HG02610 (cell line): Measurements from ENCODE around the gene ARRB1.
"Not testable (repeated sequence)": the region's sequence is repeated elsewhere in the genome, so short reads cannot be mapped to it uniquely, and the experiment has no call there.

ENCODE experiments used
- ATAC-seq: cut with Tn5 transposase; IDR thresholded peaks from one replicate; pipeline ENCODE4 v1.9.1; 2021; ENCODE audit warnings: mild to moderate bottlenecking, moderate library complexity; ENCODE audit not compliant: unreplicated experiment

Gene ARRB1

DNA sequence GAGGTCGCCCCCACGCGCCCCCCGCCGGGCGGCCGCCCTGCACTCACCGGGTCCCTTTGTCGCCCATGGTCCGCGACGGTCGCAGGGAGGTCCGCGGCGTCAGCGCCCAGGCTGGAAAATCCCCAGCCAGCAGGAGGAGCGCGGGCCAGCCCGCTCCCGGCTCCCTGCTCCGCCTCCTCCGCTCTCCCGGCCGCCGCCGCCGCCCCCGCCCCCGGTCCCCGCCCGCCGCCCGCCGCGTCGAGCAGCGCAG is at the start of gene ARRB1:
ARRB1 (minus strand) TSS at position 121 of the 250 bp plus-strand sequence; CDS start at position 67, 54 bp downstream.
- no peak for ATAC-seq

DNA sequence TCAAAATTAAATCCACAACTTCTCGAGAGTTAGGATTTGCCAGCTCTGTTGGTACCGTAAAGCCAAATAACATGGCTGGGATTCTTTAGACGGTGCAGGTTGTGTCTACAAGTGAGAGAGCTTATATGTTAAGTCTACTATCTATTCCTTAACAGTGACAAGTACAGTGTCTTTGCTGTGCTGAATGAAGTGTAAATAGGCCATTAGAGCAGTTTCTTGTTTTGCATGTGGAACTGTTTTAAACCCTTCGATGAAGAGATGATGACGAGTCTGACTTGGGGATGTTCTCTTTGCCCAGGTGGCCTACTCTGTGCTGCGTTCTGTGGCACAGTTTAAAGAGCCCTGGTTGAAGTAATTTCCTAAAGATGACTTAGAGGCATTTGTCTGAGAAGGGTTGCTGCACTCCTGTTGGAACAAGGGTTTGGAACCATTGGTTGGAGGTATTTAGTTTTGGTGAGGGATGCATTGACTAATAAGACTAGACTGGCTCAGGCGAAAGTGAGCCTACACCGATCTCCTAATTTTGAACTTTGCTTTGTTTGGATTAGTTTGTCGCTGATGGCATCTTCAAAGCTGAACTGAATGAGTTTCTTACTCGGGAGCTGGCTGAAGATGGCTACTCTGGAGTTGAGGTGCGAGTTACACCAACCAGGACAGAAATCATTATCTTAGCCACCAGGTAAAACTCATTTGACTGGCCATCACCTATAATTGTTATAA is 48.8 kb upstream of the ARRB1 start:
- no peak for ATAC-seq

DNA sequence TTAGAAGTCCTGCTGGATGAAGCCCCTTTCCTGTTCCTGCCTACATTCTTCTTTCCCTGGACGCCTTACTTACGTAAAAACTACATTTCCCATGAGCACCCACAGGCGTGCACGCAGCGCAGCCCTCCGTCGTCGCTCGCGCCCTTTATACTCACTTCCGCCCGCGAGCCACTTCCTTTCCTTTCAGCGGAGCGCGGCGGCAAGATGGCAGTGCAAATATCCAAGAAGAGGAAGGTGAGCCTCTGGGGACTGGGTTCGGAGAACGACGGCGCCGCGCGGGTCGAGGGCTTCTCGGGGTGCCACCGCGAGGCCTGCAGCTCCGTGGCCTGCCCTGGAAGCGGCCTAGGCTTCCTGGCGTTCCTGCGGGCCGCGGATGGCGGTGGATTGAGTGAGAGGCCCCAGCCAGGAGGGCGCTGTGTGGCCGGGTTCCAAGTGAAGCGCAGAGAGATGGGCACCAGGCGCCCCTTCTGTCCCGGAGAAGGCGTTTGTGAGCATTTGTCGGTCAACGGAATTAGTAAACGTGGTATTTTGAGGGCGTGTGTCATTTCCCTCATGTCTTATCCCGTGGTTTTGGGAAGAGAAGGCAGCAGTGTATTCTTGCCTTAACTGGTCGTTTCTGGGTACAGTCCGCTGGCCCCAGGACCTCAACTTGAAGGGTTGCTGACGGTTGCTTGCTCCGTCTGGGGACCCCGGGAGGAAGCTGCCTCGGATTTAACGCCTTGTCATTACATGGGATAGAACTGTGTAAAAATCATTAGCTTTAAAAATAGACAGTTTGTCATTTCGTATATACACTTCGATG is 48.1 kb upstream of the ARRB1 start, which contains the start of gene RPS3:
RPS3 (plus strand) TSS at position 175 of the 802 bp plus-strand sequence; CDS start at position 205, 30 bp downstream.
- peak; percentile 87 for ATAC-seq

DNA sequence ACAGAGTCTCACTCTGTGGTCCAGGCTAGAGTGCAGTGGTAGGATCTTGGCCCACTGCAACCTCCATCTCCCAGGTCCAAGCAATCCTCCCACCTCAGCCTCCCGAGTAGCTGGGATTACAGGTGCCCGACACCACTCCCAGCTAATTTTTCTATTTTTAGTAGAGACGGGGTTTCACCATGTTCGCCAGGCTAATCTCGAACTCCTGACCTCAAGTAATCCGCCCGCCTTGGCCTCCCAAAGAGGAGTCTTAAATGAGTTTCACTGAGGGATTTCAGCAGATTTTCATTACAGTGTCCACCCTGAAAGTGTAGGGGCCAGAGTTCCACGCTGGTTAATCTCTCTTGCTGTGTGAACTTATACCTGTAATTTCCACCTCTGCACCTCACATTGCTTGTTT is 47.4 kb upstream of the ARRB1 start:
- ATAC-seq, result no peak

DNA sequence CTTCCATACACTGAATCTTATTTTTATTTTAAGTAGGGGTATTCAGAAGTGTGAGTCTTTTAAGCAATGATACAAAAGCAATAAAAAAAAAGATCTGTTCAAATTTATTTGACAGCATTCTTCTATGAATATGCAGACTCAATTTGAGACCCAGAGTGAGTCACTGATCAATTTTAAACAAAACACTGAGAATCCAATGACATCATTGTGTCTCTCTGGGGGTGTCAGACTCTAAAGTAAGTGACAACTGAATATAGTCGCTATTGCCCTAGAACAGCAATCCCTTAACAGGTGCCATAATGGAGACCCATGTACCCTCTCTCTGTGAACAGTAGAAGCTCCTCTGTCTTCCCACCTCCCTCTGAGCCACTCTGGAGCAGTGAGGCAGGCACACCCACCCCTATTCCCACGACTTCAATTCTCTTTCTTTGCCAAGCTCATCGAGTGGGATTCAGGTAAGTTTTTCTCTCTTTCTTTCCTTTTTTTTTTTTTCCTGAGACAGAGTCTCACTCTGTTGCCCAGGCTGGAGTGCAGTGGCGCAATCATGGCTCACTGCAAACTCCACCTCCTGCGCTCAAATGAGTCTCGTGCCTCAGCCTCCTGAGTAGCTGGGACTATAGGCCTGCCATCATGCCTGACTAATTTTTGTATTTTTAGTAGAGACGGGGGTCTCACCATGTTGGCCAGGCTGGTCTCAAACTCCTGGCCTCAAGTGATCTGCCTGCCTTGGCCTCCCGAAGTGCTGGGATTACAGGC is 42.8 kb upstream of the ARRB1 start:
- no peak for ATAC-seq

DNA sequence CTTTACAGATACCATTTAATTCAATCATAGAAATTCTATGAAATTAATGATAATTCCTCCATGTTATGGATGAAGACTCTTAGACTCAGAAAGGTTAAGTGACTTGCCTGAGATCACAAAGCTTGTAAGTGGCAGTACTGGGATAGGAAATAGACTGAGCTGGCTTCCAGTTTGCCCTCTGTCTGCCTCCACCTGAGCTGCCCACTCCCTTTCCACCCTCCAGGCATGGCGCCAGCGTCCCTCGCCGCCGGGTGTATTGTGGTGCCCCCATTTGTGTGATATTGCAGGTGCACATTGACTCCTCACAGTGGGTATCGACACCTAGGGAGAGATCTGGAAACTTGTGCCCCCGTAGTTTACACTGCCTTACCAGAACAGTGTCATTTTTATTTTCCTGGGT is 38.5 kb upstream of the ARRB1 start:
- no peak for ATAC-seq

DNA sequence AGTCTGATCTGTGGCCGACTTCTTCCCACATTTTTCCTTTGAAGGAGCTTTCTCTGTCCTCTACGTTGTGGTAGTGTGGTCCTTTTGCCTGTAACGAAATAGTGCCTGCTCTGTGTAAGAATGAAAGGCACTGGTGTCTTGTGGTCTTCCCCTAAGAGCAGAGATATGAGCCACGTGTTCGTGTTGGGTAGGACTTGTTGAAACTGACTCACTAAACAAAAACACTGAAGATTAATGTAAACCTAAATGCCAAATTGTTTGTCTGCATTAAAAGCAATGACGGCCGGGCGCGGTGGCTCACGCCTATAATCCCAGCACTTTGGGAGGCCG is 37.8 kb upstream of the ARRB1 start:
- ATAC-seq, result no peak

DNA sequence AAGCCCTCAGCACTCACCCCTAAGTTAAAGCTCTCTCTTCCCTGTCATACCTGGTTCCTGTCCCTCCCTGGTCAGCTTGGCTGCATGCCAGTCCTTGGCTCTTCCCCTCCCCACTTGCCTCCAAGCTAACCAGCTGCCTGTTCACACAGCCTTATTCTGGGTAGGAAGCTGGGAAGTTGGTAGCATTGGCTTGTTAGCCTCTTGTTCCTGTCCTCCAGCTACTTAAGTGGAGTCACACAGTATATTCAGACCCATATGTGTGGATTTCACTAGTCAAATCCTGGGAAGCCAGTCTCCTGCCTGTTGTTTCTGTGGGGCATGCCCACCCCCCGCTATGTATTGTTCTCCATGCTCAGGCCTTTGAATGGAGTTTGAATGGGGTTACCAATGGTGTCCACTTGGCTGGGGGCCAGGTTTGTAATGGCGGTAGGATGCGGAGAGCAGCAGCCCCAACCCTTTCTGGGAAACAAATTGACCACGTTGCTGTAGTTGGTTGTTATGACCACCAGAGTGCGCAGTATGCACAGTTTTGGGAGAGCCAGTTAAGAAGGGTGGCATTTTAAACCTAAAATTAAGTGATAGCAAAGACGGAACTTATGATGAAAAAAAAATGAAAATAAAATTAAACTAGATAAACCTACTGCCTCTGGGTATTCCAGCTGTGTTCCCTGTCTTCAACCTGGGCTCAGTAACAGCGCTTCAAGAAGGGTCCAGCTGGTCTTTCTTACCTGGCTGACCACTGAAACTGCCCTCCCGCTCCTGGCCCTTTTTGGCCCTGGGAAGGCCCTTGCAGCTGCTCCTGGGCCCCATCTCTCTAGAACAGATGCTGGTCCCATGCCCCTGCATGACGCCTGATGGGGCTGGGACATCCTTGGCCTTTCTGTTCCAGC is 37.2 kb upstream of the ARRB1 start:
- ATAC-seq, result peak; percentile 45

DNA sequence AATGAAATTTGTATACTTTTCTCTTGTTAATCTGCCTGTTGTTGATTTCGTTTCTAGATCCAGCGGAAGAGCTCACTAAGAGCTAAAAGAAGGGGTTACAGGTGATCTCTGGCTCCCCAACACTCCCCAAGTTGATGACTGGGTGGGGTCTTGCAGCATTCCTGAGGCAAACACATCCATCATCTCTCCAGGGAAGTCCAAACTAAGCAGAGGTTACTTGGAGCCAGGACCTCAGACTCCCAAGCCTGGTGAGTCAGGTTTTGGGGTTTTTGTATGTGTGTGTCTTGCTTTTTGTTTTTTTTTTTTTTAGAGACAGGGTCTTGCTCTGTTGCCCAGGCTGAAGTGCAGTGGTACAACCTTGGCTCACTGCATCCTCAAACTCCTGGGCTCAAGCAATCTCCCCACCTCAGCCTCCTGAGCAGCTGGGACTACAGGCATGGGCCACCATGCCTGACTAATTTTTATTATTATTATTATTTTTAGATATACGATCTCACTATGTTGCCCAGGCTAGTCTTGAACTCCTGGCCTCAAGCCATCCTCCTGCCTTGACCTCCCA is 36.4 kb upstream of the ARRB1 start:
- no peak for ATAC-seq

DNA sequence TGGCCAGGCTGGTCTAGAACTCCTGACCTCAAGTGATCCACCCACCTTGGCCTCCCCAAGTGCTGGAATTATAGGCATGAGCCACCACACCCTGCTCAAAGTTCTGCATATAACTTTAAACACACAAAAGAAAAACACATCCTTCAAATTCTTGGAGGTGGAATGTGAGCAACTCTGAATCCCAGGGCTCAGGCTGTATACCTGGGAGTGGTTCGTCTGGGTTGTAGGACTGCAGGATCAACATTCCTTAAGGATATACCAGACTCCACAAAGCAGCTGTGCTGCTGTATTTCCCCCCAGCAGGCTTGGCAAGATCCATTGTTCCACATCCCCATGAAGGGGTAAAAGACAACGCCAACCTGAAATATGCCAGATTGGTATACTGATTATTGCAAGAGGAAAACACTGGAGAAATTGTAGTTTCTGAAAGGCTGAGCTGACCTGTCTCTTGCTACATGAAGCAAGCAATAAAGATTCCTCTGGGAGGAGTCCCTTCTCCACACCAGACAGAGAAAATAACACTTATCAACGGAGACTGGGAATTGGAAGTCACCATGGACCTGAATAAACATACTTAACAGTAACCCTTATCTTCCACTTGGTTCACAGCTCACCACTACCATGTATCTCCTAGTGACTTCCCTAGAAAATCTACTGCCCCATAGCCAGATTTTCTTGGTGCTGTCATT is 35.6 kb upstream of the ARRB1 start:
- ATAC-seq, result no peak

DNA sequence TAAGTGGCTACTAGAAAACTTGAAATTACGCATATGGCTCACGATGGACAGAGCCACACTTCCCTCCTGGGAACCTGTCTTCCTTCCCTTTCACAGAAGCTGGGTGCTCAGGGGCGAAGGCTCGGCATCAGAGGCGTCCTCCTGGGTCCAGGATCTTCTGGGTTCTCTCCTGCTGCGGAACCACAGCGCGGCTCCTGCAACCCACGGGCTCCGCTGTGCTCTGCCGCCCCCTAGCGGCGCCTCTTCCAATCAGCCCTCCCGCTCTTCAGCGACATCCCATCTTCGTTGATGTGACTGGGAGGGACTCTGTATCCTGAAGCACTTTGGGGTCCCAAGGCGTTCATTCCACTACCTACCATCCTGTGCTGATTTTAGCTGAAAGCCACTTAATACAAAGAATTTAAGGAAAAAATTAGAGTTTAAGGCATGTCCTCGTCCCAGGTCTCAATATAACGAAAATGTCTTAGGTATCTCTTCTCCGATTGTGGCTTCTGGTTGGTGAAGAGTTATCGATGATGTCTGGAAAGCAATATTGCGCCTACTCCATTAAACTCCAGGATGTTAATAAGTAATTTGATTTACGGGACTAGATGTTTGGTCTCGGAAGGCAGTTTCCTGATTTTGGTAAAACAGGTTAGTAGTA is 33.1 kb upstream of the ARRB1 start:
- ATAC-seq, result no peak

DNA sequence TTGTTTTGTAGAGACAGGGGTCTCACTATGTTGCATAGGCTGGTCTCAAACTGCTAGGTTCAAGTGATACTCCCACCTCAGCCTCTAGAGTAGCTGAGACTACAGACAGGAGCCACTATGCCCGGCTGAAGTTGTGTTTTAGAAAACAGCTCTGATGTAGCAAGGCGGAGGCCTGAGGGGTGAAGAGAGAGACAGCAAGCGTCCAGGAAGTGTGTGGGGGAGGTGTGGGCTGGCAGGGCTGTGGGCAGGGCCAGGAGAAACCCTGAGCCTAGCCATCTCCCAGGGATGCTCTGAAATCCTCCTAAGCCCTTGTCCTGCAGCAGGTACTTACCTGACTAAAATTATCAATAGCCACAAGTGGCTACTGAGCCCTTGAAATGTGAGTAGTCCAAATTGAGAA is 31.8 kb upstream of the ARRB1 start:
- no peak for ATAC-seq

DNA sequence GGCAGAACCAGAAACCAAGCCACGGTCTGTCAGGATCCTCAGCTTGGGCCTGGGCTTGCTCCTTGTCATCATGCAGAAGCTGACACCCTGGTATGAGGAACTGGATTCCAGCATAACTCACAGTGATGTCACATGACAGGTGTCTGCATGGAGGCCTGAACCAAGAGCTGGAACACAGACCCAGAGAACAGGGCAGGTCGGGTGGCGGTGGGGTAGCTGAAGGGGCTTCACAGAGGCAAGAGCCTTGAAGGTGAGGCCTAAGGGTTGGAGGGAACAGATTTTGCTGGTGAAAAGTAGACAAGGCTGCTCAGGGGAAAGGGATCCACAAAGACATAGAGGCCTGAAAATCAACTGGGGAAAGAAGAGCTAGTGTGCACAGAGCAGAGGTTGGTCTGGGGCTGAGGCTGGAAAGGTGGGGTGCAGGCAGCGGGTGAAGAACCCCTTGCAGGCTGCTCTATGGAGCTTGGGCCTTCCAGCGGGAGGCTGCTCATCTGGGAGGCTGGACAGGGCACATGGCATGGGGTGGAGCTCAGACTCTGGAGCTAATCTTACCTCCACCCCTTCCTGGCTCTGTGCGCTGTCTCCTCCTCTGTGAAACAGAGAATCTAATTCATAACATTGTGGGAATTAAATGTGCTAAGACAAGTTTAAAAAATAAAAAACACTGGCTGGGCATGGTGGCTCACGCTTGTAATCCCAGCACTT is 29.4 kb upstream of the ARRB1 start:
- no peak for ATAC-seq

DNA sequence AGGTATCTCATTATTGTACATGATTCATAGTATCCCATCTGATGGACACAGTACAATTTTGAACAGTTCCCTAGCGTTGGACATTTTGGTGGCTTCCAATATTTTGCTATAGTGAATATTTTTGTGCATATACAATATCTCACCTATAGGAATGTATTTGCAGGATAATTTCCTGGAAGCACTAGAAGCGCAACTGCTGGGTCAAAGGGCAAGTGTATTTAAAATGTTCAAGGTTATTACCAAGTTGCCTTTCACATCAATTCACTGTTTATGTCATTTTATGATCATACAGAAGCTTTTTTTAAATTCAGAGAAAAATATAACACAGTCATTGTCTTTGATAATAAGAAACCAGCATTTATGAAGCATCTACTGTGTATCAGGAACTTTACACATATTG is 28.8 kb upstream of the ARRB1 start:
- no peak for ATAC-seq

DNA sequence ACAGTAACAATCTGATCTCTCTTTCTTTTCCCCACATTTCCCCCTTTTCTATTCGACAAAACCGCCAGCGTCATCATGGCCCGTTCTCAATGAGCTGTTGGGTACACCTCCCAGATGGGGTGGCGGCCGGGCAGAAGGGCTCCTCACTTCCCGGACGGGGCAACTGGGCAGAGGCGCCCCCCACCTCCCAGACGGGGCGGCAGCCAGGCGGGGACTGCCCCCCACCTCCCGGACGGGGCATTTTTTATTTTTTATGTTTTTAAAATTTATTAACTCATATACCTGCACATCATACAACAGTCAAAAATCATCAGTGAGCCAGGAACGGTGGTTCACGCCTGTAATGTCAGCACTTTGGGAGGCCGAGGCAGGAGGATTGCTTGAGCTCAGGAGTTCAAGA is 27.3 kb upstream of the ARRB1 start:
- not testable (repeated sequence) for ATAC-seq

DNA sequence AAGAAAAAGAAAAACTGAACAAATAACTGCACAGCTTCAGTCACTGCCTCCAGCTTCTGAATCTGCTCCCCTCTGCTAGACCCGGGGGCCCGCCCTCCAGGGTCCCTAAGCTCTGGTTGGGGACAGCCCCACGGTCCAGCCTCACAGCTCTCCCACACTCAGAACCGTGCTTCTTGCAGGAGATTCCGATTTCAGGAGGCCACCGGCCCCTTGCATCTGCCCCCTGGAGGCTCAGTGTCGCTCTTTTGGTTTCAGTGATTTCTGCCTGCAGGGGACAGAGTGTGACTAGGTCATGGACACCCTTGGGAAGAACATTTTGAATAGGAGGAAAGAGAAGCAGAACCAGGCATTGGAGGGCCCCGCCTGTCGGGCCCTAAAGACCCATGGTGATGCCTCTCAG is 24.7 kb upstream of the ARRB1 start:
- no peak for ATAC-seq

DNA sequence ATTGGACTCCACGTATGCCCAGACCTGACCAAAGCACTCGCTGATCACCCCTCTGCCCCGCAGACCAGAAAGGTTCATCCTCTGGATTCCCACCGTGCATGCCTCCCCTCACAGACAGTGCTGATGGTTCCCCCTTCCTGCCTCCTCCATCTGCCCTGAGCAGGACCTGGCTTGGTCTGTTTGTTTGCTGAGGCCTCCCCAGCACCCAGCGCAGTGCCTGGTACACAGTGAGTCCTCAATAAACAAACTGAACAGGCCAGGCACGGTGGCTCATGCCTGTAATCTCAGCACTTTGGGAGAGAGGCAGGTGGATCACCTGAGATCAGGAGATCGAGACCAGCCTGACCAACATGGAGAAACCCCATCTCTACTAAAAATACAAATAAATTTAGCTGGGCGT is 24.2 kb upstream of the ARRB1 start:
- no peak for ATAC-seq

DNA sequence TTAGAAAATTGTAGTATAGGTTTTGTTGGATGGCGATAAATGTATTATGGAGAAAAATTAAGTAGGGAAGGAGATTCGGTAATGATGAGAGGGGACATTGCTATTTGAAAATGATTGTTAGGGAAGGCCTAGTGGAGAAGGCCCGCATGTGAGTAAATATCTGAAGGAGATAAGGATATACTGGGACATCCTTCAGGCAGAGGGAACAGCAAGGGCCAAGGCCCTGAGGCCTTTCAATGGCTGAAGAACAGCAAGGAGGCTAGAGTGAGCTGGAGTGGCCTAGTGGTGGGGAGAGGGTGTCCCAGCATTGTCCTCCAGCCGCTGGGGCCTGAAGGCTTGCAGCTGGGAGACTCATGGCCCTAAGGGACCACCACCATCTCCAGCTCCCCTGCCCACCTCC is 23.2 kb upstream of the ARRB1 start:
- no peak for ATAC-seq

DNA sequence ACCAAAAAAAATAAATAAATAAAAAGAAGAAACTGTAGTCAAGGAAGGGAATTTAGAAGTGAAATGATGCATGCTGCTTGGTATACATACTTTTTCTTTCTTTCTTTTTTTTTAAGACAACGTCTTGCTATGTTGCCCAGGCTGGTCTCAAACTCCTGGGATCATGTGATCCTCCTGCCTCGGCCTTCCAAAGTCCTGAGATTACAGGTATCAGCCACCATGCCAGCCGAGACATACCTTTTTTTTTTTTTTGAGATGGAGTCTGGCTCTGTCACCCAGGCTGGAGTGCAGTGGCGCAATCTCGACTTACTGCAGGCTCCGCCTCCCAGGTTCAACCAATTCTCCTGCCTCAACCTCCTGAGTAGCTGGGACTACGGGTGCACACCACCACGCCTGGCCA is 21.7 kb upstream of the ARRB1 start:
- ATAC-seq, result no peak
